Activated CD8-positive, alpha-beta memory T cell treated with anti-CD3 and anti-CD28 coated beads, Interleukin-2, amount 50 U/mL, for 24 hours (primary cell): ENCODE data around the gene RDH16.
"Not testable (repeated sequence)": the region's sequence is repeated elsewhere in the genome, so short reads cannot be mapped to it uniquely, and the experiment has no call there.

Source experiments
- DNase-seq: peaks from one replicate; pipeline ENCODE4 v3.0.0-alpha.2; 2020; ENCODE audit errors: extremely low read depth

The RDH16 gene

GRCh38 chr12:56954057-56954957, 3.1 kb downstream of the RDH16 start:
- DNase-seq, result no peak

GRCh38 chr12:56953314-56953713, 4.1 kb downstream of the RDH16 start:
- no peak for DNase-seq

DNA sequence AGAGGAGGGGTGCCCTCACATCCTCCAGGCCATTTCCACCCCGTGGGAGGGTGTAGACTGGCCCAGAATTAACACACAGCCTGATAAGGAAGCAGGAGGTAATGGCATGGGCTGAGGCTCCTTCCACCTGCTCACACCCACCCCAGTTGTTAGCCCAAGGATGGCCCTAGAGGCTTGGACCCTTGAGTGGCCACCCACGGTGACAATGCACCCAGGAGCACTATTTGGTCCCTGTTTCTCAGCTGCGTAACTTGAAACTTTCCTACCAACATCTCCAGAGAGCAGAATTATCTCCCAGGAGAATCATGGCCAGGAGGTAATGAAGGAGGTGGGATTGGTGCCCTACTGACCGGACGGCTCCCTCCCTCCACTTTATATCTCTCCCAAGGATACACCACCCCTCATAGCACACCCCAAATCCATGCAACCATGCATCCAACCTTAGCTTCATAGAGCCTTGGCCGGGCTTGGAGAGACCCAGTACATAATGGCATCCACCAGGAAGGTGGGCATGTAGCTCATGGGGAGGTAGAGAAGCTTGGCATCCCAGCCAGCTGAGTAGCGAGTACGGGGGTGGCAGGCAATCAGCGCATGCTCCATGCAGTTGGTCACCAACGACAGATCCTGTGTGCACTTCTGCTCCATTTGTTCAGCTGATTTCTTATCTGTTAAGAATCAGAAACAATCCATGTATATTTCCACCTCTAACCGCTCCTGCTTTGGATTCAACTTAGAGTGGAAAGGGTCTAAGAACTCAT, 5.6 kb downstream of the RDH16 start:
- no peak for DNase-seq

- DNase-seq, result no peak
These were observed 8.5 kb downstream of the RDH16 start for GRCh38 chr12:56948881-56949280.

DNA sequence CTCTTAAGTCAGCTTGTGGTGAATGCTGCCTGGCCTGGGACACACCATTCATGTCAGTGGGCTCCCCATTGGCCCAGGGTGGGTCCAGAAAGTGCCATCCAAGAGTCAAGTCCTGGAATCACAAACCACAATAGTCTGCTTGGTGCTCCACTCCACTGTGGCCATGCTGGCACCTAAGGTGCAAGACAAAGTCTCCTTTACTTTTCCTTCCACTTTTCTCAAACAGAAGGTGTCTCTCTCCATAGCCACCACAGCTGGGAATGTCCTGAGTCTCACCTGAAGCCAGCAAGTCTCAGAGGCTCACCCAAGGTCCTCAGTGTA, 9.0 kb downstream of the RDH16 start:
- DNase-seq, result no peak

DNA sequence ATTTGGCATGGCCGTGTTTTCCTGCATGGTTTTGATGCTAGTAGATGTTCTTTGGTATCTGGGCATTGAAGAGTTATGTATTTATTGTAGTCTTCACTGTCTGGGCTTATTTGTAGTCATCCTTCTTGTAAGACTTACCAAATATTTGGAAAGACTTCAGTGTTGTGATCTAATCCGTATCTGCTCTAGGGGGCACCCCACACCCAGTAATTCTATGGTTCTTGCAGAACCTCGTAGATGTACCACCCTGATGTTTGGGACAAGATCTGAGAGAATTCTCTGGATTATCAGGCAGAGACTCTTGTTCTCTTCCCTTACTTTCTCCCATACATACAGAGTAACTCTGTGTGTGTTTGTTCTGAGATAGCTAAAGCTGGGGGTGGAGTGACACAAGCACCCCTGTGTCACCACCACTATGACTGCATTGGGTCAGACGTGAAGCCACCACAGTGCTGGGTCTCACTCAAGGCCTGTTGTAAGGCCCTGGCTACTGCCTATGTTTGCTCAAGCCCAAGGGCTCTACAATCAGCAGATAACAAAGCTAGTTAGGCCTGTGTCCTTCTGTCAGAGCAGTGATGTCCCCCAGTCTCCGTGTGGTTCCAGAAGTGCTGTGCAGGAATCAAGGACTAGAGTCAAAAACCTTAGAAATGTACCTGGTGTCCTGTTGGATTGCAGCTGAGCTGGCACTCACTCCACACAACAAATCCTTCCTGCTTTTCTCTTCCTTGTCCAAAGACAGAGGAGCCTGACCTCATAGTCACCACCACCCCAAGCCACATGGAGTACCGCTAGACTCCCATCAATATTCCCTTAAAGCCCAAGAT, 9.6 kb downstream of the RDH16 start:
- DNase-seq, result no peak

DNA sequence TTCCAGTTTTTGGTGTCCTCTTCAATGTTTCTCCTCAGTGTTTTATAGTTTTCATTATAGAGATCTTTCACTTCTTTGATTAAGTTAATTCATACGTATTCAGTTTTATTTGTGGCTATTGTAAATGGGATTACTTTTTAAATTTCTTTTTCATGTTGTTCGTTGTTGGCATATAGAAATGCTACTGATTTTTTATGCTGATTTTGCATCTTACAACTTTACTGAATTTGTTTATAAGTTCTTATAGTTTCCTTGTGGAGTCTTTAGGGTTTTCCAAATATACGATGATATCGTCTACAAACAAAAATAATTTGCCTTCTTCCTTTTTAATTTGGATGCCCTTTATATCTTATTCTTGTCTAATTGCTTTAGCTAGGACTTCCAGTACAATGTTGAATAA, 13.5 kb downstream of the RDH16 start:
- DNase-seq, result no peak

DNA sequence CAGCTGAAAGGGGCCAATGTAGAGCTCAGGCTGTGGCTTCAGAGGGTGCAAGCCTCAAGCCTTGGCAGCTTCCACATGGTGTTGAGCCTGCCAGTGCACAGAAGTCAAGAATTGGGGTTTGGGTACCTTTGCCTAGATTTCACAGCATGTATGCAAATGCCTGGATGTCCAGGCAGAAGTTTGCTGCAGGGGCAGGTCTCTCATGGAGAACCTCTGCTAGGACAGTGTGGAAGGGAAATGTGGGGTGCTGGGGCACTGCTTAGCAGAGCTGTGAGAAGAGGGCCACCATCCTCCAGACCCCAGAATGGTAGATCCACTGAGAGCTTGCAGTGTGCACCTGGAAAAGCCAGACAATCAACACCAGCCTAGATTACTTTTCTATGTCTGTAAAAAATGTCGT, 14.0 kb downstream of the RDH16 start:
- not testable (repeated sequence) for DNase-seq

- no peak for DNase-seq
These were observed 15.9 kb downstream of the RDH16 start for GRCh38 chr12:56941299-56942017.

DNA sequence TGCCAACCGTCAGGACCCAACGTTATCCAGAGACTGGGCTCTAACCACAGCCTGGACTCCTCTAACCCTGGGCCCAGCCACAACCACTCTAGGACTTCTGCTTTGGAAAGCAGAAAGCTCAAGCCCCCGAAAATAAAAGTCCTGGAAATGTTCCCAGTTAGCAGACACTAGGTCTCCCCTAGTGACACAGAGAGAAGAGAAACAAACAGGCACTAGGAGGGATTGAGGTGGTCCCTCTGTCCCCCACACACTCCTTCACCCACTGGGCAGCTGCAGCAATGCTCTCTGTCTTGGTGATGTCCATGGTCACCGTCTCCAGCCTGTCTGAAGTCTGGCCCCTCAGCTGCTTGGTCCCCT, 16.5 kb downstream of the RDH16 start:
- DNase-seq, result not testable (repeated sequence)

DNA sequence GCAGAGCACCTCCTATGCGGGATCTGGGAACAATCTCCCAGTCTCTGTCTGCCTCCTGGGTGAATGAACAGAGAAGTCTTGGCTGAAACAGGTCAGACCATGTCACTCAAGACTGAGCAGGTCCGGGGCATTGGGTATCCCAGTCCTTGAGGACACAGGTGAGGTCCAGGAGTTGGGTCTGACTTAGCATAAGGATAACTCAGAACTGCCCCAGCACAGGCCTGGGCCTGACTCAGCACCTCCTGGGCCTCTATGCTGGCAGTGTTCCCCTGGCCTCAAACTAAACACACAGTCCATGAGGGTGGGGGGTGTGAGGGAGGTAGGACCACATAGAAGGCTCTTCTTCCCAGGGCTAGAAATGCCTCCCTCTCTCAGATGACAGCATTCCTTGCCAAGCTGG, 21.7 kb downstream of the RDH16 start:
- no peak for DNase-seq

- no peak for DNase-seq
These were observed 22.3 kb downstream of the RDH16 start for GRCh38 chr12:56935157-56935556.

DNA sequence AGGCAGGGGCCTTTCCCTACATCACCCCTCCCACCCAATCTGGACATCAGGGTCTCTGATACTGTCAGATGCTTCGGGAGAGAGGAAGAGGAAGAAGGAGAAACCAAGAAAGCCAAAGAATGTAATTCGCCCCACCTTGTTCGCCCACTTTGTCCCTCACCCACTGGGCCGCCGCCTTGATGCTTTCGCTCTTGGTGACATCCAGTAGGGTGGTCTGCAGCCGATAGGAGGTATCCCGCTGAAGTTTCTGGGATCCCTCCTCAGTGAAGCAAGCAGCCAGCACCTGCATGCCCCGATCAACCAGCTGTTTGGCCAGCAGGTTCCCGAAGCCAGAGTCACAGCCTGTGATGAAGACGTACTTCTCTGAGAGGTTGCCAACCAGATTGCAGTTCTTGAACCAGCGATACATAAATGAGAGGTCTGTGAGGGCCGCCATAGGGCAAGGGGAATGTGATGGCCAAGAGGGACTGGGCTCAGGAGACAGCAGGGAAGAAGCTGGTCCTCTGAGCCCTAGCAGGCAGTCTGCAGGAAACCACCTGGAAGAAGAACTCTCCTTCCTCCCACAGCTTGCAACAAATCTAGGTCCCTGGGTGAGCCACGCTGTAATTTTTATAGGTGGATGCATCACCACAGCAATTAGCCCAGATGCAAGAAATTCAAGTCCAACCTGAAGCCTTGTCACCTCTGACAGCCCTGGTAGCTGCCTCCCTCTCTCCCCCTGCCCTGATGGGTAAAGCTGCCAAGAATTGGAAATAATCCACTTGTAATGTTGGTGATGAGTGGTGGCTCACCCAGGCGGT, 23.4 kb downstream of the RDH16 start, which contains the start of gene SDR9C7:
SDR9C7 (minus strand) TSS at position 583 of the 800 bp plus-strand sequence; CDS start at position 436, 147 bp downstream.
- no peak for DNase-seq

DNA sequence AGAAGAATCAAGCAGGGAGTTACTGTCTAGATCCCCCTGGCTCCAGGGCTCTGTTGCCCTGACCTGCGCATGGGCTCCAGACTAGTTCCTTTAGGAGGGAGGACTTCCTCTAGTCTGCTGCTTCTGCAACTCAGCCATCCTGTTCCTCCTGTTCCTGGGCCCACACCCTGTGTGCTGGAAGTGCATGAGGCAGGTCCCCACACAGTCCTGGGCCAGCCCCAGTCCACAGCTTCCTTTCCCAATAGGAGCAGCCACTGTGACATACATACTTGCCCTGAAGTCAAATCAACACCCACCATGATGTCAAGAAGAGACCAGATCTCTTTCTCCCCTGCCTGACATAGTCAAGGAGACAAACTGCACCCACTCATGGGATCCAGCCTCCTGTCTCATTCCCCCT, 24.5 kb downstream of the RDH16 start:
- no peak for DNase-seq

GRCh38 chr12:56932146-56932545, 25.3 kb downstream of the RDH16 start:
- DNase-seq, result no peak

DNA sequence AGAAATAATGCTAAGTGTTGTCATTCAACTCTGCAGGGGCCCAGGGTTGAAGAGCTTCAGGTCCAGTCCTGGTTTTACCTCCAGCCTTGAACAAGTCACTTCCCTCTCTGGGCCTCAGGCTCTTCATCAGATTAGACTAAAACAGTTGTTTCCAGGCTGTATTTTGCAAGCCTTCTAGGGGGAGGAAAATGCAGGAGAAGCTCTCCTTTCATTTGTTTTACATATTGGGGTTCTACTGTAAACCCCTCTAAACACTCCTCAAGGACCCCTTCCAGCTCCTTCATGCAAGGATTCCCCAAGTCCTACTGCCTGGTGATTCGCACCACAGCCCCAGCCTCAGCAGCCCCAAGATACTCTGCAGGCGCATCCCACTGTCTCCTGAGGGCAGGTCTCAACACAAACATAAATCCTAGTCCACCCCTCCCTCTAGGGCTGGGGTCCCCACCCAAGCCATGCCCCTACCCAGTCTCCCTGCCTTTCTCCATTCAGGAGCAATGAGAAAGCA, 25.9 kb downstream of the RDH16 start:
- no peak for DNase-seq

- DNase-seq, result no peak
These were observed 27.2 kb downstream of the RDH16 start for GRCh38 chr12:56930241-56930640.

GRCh38 chr12:56929780-56930179, 27.6 kb downstream of the RDH16 start:
- DNase-seq, result no peak

- no peak for DNase-seq
These were observed 29.1 kb downstream of the RDH16 start for GRCh38 chr12:56928262-56928661.

- DNase-seq, result no peak
These were observed 30.1 kb downstream of the RDH16 start for GRCh38 chr12:56927281-56927680.

- DNase-seq, result no peak
These were observed 35.4 kb downstream of the RDH16 start for GRCh38 chr12:56922031-56922430.
